Fibroblast of mammary gland (primary cell): Measurements from ENCODE around the gene CALM1.

ENCODE experiments used
- DNase-seq: peaks from one replicate; pipeline ENCODE4 v3.0.0-alpha.2; 2010; ENCODE audit warnings: low read depth
- H3K4me3 ChIP-seq: 2 replicates; pipeline ENCODE4 v1.5.1; 2011; ENCODE audit warnings: low read depth, mild to moderate bottlenecking, low read length, moderate library complexity; ENCODE audit not compliant: control insufficient read depth
- CTCF ChIP-seq: conservative IDR thresholded peaks from 2 replicates; pipeline ENCODE4 v1.5.1; 2011; ENCODE audit warnings: low read depth, low read length, inconsistent platforms; ENCODE audit not compliant: control insufficient read depth, insufficient read depth

The CALM1 gene

GRCh38 chr14:90450667-90451066 is 53.8 kb downstream of the CALM1 start:
- no peak for DNase-seq
- no peak for TF ChIP-seq CTCF
- no peak overlapping the region for H3K4me3 ChIP-seq

GRCh38 chr14:90451443-90451842 is 54.6 kb downstream of the CALM1 start:
- no peak overlapping the region for H3K4me3 ChIP-seq
- no peak for DNase-seq
- no peak for TF ChIP-seq CTCF

- no peak overlapping the region for H3K4me3 ChIP-seq
- TF ChIP-seq CTCF, result no peak
- no peak for DNase-seq
Observed at GRCh38 chr14:90451961-90452360, 55.1 kb downstream of the CALM1 start.

DNA sequence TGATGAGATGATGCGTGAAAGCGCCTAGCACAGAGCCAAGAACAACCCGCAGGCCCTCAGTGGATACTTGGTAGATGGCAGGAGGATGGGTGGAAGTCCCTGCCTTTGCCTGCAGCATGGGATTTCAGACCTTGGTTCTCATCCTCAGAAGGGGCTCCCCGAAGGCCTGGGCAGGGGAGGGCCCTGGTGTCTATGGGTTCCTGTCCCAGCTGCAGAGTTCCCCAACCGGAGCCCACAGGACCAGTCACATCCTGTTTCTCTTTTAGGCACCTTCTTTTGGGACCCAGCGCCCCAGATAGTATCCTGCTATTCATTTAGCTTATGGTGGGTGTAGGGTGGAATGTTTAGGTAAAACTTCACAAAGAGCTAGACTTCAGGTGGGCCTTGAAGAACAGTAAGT is 55.5 kb downstream of the CALM1 start:
- TF ChIP-seq CTCF, result no peak
- no peak overlapping the region for H3K4me3 ChIP-seq
- no peak for DNase-seq

- TF ChIP-seq CTCF, result no peak
- no peak for DNase-seq
- no peak overlapping the region for H3K4me3 ChIP-seq
Observed at GRCh38 chr14:90453401-90453951, 56.6 kb downstream of the CALM1 start.

DNA sequence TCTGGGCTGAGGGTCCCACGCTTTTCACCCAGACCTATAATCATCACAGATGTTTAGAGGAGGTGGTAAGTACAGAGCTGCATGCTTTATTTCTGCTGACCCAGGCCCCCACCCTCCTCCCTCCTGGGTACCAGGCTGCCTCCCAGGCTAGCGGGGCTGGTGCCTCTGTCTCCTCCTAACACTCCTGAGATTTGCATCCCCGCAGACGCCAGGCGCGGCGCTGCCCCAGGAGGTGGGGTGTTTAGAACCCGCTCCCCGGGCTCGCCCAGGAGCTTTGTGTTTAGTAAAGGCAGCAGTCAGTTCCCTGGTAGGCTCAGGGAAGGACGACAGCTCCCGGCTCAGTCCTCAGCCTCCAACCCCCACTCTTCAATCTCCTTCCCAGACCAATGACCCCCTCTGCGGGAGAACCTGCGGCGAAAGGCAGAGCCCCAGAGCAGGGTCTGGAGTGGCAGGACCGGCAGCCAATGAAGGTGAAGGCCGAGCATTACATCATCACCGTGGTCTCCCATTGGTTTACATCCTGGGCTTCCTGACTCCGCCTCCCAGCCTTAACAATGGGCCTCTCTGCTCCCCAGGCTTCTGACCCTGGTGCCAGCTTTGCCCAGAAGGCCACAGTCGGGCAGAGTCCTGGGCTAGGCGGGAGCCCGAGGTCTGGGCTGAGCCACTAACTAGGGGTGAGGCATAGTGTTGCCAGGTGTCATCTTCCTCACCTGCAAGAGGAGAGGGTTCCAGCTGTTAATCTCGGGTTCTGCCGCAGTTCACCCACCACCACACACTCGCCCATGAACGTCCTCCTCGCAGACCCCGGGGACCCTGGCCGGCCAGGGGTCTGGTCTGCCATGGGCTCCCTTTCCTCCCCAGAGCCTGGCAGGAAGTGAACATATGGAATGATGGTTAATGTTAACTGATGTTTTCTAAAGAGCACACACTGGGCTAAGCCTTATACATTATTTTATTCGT is 57.5 kb downstream of the CALM1 start:
- TF ChIP-seq CTCF, result no peak
- peak overlapping the region; percentile 40 for H3K4me3 ChIP-seq
- DNase-seq, result peak; percentile 78

- DNase-seq, result no peak
- H3K4me3 ChIP-seq, result no peak overlapping the region
- no peak for TF ChIP-seq CTCF
Observed at GRCh38 chr14:90455100-90455571, 58.3 kb downstream of the CALM1 start.
